Ovary (tissue), 3 donors: ENCODE measurements around the gene CRISP3.

ENCODE experiments used
- CTCF ChIP-seq, 3 donors: fragments of 450-650 bp in 2 of 3; fragments of 200-600 bp in 1 of 3; IDR thresholded peaks; one replicate each; pipeline versions ENCODE4 v1.5.1 to v1.8.0; 2016 to 2022; ENCODE audit warnings: antibody characterized with exemption in 3 of 3, mild to moderate bottlenecking in 1 of 3
- POLR2A ChIP-seq: fragments of 450-650 bp; IDR thresholded peaks from one replicate; pipeline ENCODE4 v1.6.1; 2017; ENCODE audit warnings: antibody characterized with exemption, mild to moderate bottlenecking, moderate library complexity
- donor health status: DM: no; HTN: no; CAD: no.

GRCh38 chr6:49698478-49698877 is 45.7 kb downstream of the CRISP3 start:
- no peak for TF ChIP-seq CTCF (IDR thresholded peaks at IDR 0.05)
- no peak for TF ChIP-seq POLR2A
